Uterus (tissue), 4 donors: Measurements from ENCODE around the gene EIF4E2. TPM values are rescaled to one million over a fixed set of nuclear protein-coding genes. Genes with fewer than 3 reads are reported as not detected.

Source experiments
- DNase-seq, 2 donors: peaks; one replicate each; pipeline ENCODE4 v3.0.0-alpha.2; 2019 to 2020
- H3K27ac ChIP-seq, 2 donors: fragments of 200-600 bp; sonication (generic); 1 replicate in 1 of 2; 2 replicates in 1 of 2; pipeline ENCODE4 v1.5.1; 2016 to 2018
- H3K27me3 ChIP-seq, 2 donors: fragments of 200-600 bp; sonication (generic); one replicate each; pipeline ENCODE4 v1.5.1; 2018 to 2019; ENCODE audit warnings: control low read depth in 1 of 2
- H3K36me3 ChIP-seq, 2 donors: fragments of 200-600 bp; sonication (generic); one replicate each; pipeline ENCODE4 v1.5.1; 2019; ENCODE audit warnings: control low read depth in 1 of 2
- H3K4me1 ChIP-seq, 2 donors: fragments of 200-600 bp; sonication (generic); one replicate each; pipeline ENCODE4 v1.5.1; 2018 to 2019; ENCODE audit warnings: control low read depth in 1 of 2
- H3K4me3 ChIP-seq, 2 donors: fragments of 200-600 bp; sonication (generic); 1 replicate in 1 of 2; 2 replicates in 1 of 2; pipeline ENCODE4 v1.5.1; 2018 to 2019; ENCODE audit warnings: mild to moderate bottlenecking in 1 of 2
- H3K9me3 ChIP-seq, 2 donors: fragments of 200-600 bp; sonication (generic); one replicate each; pipeline ENCODE4 v1.5.1; 2019; ENCODE audit warnings: control low read depth in 1 of 2
- CTCF ChIP-seq, 4 experiments: fragments of 200-600 bp in 2 of 4; fragments of 450-650 bp in 2 of 4; sonication (generic) in 2 of 4; IDR thresholded peaks; one replicate each; pipeline ENCODE4 v1.5.1; 2016 to 2019; ENCODE audit warnings: antibody characterized with exemption in 4 of 4, mild to moderate bottlenecking in 2 of 4, moderate library complexity in 1 of 4
- POLR2A ChIP-seq, 2 donors: fragments of 450-650 bp; IDR thresholded peaks; one replicate each; pipeline ENCODE4 v1.6.1; 2016; ENCODE audit warnings: antibody characterized with exemption in 2 of 2, mild to moderate bottlenecking in 1 of 2, moderate library complexity in 1 of 2
- intact Hi-C: fragments of 100-400 bp; cut with DNase I; formaldehyde crosslinking; loops from one replicate; pipeline ENCODE4 v1.15.1; 2023; ENCODE audit warnings: low total_unique reads
- total RNA-seq, 4 donors: library from RNA; depleted of rRNA in 3 of 4; stranded (reverse); fragments of >200 nt in 3 of 4; gene quantifications; one replicate each; pipeline versions ENCODE4 v1.1.0 to v1.2.4, GENCODE V29; 2014 to 2023
- donor health status: DM: yes; HTN: yes; CAD: no.

The EIF4E2 gene
- total RNA-seq, 4 donors from 2014 or later = 24.3 to 195 (median 56.6) TPM

- DNase-seq = no peak
- intact Hi-C loops = no loop called here
- H3K4me3 ChIP-seq = no peak overlapping the region
- no peak for TF ChIP-seq POLR2A (IDR thresholded peaks at IDR 0.05)
- TF ChIP-seq CTCF (IDR thresholded peaks at IDR 0.05) = no peak
- no peaks in the 10 kb centered on the region for H3K9me3 ChIP-seq
- H3K27me3 ChIP-seq = no peaks in the 10 kb centered on the region
- H3K4me1 ChIP-seq = no peaks in the 10 kb centered on the region
- H3K36me3 ChIP-seq = no peaks in the 10 kb centered on the region
- H3K27ac ChIP-seq = no peak overlapping the region
These were observed 33.9 kb upstream of the EIF4E2 start for GRCh38 chr2:232516551-232516950.

- intact Hi-C loops = no loop called here
- H3K36me3 ChIP-seq = no peaks in the 10 kb centered on the region
- no peak for TF ChIP-seq CTCF (IDR thresholded peaks at IDR 0.05)
- TF ChIP-seq POLR2A (IDR thresholded peaks at IDR 0.05) = no peak
These were observed 31.6 kb upstream of the EIF4E2 start for GRCh38 chr2:232518844-232519243.

GRCh38 chr2:232519581-232520438 is 30.7 kb upstream of the EIF4E2 start, which contains the start of gene PRSS56:
TSS of gene PRSS56 (plus strand) at chr2:232520388. CDS start at chr2:232520599, 211 bp downstream.
- peaks cover 14 to 22% of the 10 kb centered on the region in 2 donors for H3K27me3 ChIP-seq

More at GRCh38 chr2:232518844-232519243, 31.6 kb upstream of the EIF4E2 start:
- no peaks in the 10 kb centered on the region for H3K9me3 ChIP-seq
- H3K27ac ChIP-seq = no peak overlapping the region
- H3K4me3 ChIP-seq = no peak overlapping the region
- no peak for DNase-seq
- peaks cover 14% of the 10 kb centered on the region in 2 donors for H3K27me3 ChIP-seq
- H3K4me1 ChIP-seq = peaks cover 0 to 8% of the 10 kb centered on the region in 2 donors

GRCh38 chr2:232520489-232520888 is 30.0 kb upstream of the EIF4E2 start:
- DNase-seq = no peak
- no peak overlapping the region for H3K27ac ChIP-seq
- peaks cover 14 to 27% of the 10 kb centered on the region in 2 donors for H3K27me3 ChIP-seq
- H3K4me1 ChIP-seq = peaks cover 0 to 12% of the 10 kb centered on the region in 2 donors
- intact Hi-C loops = loop anchor here (10.0 kb wide), 1 partner anchor 616 kb away; no protein-coding TSS in a partner anchor
- no peaks in the 10 kb centered on the region for H3K9me3 ChIP-seq
- no peak for TF ChIP-seq POLR2A (IDR thresholded peaks at IDR 0.05)
- no peaks in the 10 kb centered on the region for H3K36me3 ChIP-seq
- no peak overlapping the region for H3K4me3 ChIP-seq

More at GRCh38 chr2:232519581-232520438, 30.7 kb upstream of the EIF4E2 start, which contains the start of gene PRSS56:
- H3K4me3 ChIP-seq = no peak within 1 kb of the TSS
- no peak within 1 kb of the TSS for H3K27ac ChIP-seq
- no peaks in the 10 kb centered on the region for H3K36me3 ChIP-seq
- TF ChIP-seq POLR2A (IDR thresholded peaks at IDR 0.05) (no peak), CTCF (IDR thresholded peaks at IDR 0.05) (no peak)
- DNase-seq = no peak
- H3K4me1 ChIP-seq = peaks cover 0 to 12% of the 10 kb centered on the region in 2 donors
- intact Hi-C loops = loop anchor here (10.0 kb wide), 1 partner anchor 615 kb away; no protein-coding TSS in a partner anchor
- H3K9me3 ChIP-seq = no peaks in the 10 kb centered on the region

- intact Hi-C loops = loop anchor here (10.0 kb wide), 1 partner anchor 616 kb away; no protein-coding TSS in a partner anchor
- H3K27ac ChIP-seq = no peak overlapping the region
- DNase-seq = no peak
- no peaks in the 10 kb centered on the region for H3K9me3 ChIP-seq
- H3K27me3 ChIP-seq = peaks cover 14 to 27% of the 10 kb centered on the region in 2 donors
- H3K4me1 ChIP-seq = peaks cover 0 to 12% of the 10 kb centered on the region in 2 donors
- no peak for TF ChIP-seq CTCF (IDR thresholded peaks at IDR 0.05)
- no peaks in the 10 kb centered on the region for H3K36me3 ChIP-seq
- H3K4me3 ChIP-seq = no peak overlapping the region
These were observed 29.4 kb upstream of the EIF4E2 start for GRCh38 chr2:232521098-232521497.
